K562 (cell line): ENCODE measurements around the gene RNF212B. TPM values are rescaled to one million over a fixed set of nuclear protein-coding genes. Genes with fewer than 3 reads are reported as not detected.
A peak's percentile ranks its signal among the peaks of the same experiment; 100 is the strongest.

Experiments
- EHMT2 ChIP-seq: fragments of 450-650 bp; IDR thresholded peaks from 2 replicates; pipeline ENCODE4 v1.6.1; 2018; ENCODE audit warnings: antibody characterized with exemption
- GATAD2B ChIP-seq: fragments of 450-650 bp; IDR thresholded peaks from 2 replicates; pipeline ENCODE4 v1.6.1; 2017; ENCODE audit warnings: mild to moderate bottlenecking, borderline replicate concordance
- HDAC1 ChIP-seq, 2 experiments: fragments of 450-650 bp; IDR thresholded peaks; 2 replicates each; pipeline ENCODE4 v1.6.1; 2016 to 2017; ENCODE audit warnings: inconsistent platforms in 1 of 2, mild to moderate bottlenecking in 1 of 2, moderate library complexity in 1 of 2
- PHB2 ChIP-seq: fragments of 450-650 bp; IDR thresholded peaks from 2 replicates; pipeline ENCODE4 v1.6.1; 2017; ENCODE audit warnings: low read depth
- SMAD3 ChIP-seq: fragments of 450-650 bp; formaldehyde crosslinking; conservative IDR thresholded peaks from 2 replicates; pipeline ENCODE4 v1.4.0; 2020; ENCODE audit warnings: mild to moderate bottlenecking
- ZNF318 ChIP-seq, 2 experiments: fragments of 450-650 bp; IDR thresholded peaks; 2 replicates each; pipeline ENCODE4 v1.6.1; 2016; ENCODE audit warnings: mild to moderate bottlenecking in 2 of 2, borderline replicate concordance in 1 of 2, low read depth in 1 of 2, moderate library complexity in 1 of 2
- polyA plus RNA-seq, 8 experiments: library from polyadenylated mRNA; depleted of rRNA in 4 of 8; stranded (reverse) in 5 of 8; unstranded in 3 of 8; fragments of >200 nt; fragmentation: Nextera tagmentation in 2 of 8; fragmentation: Illumina TruSeq in 1 of 8; extraction: Ambion mirVana in 2 of 8; extraction: Trizol in 1 of 8; gene quantifications; 2 replicates each; pipeline versions ENCODE4 v1.2.1 to v1.2.3, GENCODE V29; 2011 to 2014; ENCODE audit warnings: inconsistent platforms in 1 of 8, missing spikeins in 1 of 8
- total RNA-seq, 7 experiments: library from RNA; depleted of rRNA in 6 of 7; stranded (reverse); fragments of >200 nt in 6 of 7; fragmentation: Illumina TruSeq in 2 of 7; extraction: Trizol in 2 of 7; gene quantifications; 2 replicates each; pipeline versions ENCODE4 v1.2.1 to v1.2.3, GENCODE V29; 2011 to 2021; ENCODE audit warnings: low replicate concordance in 1 of 7
- TF ChIP-seq, protein P1 (sequence below), 2 experiments: fragments of 450-650 bp; formaldehyde crosslinking in 1 of 2; IDR thresholded peaks; 2 replicates each; pipeline versions ENCODE4 v1.4.0 to v1.6.1; 2014 to 2020; ENCODE audit warnings: mild to moderate bottlenecking in 2 of 2, borderline replicate concordance in 1 of 2, low read depth in 1 of 2
- TF ChIP-seq, protein P2 (sequence below): fragments of 250-450 bp; sonication (Bioruptor Pico); IDR thresholded peaks from 2 replicates; pipeline ENCODE4 v1.5.0; 2021

RNF212B gene
- total and polyA plus RNA-seq, 9 of the 15 experiments (the other 6 are each of a cell fraction or from before 2014, with no cell fraction given): 0.15 to 0.43 (median 0.27) TPM; not detected in 3

GRCh38 chr14:23299211-23299957, 61.6 kb downstream of the RNF212B start (continued):
- TF ChIP-seq GATAD2B: no peak
- TF ChIP-seq PHB2: peak; percentile 63; the same call in 1 of the 2 replicates
- TF ChIP-seq, protein P1, sequence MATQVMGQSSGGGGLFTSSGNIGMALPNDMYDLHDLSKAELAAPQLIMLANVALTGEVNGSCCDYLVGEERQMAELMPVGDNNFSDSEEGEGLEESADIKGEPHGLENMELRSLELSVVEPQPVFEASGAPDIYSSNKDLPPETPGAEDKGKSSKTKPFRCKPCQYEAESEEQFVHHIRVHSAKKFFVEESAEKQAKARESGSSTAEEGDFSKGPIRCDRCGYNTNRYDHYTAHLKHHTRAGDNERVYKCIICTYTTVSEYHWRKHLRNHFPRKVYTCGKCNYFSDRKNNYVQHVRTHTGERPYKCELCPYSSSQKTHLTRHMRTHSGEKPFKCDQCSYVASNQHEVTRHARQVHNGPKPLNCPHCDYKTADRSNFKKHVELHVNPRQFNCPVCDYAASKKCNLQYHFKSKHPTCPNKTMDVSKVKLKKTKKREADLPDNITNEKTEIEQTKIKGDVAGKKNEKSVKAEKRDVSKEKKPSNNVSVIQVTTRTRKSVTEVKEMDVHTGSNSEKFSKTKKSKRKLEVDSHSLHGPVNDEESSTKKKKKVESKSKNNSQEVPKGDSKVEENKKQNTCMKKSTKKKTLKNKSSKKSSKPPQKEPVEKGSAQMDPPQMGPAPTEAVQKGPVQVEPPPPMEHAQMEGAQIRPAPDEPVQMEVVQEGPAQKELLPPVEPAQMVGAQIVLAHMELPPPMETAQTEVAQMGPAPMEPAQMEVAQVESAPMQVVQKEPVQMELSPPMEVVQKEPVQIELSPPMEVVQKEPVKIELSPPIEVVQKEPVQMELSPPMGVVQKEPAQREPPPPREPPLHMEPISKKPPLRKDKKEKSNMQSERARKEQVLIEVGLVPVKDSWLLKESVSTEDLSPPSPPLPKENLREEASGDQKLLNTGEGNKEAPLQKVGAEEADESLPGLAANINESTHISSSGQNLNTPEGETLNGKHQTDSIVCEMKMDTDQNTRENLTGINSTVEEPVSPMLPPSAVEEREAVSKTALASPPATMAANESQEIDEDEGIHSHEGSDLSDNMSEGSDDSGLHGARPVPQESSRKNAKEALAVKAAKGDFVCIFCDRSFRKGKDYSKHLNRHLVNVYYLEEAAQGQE (IDR thresholded peaks at IDR 0.05; ENCODE audit: borderline replicate concordance): peak; percentile 45; the same call in 1 of the 2 replicates
- TF ChIP-seq, protein P1 (CRISPR knock-in tag; IDR thresholded peaks at IDR 0.05; ENCODE audit: low read depth): no peak
- TF ChIP-seq ZNF318 (IDR thresholded peaks at IDR 0.05; ENCODE audit: borderline replicate concordance in 1 of 2, low read depth in 1 of 2): 0 out of 4 replicates have a peak, but pooled peaks of 1 of the 2 experiments have one; percentile 15
- TF ChIP-seq HDAC1 (IDR thresholded peaks at IDR 0.05): 0 out of 4 replicates have a peak, but pooled peaks of 1 of the 2 experiments have one; percentile 14
- peak; percentile 44; the same call in 1 of the 2 replicates for TF ChIP-seq EHMT2
- TF ChIP-seq, protein P2, sequence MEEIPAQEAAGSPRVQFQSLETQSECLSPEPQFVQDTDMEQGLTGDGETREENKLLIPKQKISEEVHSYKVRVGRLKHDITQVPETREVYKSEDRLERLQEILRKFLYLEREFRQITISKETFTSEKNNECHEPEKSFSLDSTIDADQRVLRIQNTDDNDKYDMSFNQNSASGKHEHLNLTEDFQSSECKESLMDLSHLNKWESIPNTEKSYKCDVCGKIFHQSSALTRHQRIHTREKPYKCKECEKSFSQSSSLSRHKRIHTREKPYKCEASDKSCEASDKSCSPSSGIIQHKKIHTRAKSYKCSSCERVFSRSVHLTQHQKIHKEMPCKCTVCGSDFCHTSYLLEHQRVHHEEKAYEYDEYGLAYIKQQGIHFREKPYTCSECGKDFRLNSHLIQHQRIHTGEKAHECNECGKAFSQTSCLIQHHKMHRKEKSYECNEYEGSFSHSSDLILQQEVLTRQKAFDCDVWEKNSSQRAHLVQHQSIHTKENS (CRISPR knock-in tag): no peak
- no peak for TF ChIP-seq SMAD3 (CRISPR knock-in tag)
